ENCODE results near the gene UBN1.

DNA sequence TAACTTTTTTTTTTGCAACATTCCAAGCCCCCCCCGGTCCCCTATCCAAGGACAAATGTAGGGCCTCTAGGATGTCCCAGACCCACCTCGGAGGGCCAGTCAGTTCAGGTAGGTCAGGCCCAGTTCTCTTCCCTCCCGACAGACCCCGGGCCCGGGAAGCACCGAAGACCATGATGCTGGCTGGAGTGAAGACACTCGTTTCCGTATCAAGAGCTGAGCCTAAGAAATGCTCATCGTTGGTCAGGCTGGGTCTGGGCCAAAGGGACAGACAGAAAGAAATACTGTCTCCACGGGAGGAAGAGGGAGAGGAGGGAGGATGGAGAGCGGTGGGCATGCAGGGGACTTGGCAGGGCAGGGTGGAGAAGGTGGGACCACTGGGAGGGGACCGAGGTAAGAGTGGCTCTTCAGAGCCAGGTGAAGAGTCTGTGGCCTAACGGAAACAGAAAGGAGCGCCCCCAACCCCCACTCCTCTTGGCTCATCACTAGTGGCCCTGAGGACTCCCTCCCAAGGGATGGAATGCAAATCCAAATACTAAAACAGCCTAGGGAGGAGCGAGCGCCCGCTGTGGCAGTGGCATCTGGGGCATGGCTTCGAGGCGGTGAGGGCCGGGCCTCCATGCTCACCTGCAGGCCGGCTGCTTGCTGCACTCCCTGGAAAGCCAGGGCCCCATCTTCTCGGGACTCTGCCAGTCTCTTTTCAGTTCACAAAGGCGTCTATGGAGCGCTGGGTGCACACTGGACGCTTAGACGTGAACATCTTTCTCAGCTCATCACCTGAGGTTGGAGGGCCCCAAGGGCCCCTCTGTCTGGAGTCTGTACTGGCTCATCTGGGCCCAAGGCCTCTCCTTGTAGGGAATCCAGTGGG, 43.2 kb upstream of the UBN1 start:
- TF ChIP-seq, protein P1, sequence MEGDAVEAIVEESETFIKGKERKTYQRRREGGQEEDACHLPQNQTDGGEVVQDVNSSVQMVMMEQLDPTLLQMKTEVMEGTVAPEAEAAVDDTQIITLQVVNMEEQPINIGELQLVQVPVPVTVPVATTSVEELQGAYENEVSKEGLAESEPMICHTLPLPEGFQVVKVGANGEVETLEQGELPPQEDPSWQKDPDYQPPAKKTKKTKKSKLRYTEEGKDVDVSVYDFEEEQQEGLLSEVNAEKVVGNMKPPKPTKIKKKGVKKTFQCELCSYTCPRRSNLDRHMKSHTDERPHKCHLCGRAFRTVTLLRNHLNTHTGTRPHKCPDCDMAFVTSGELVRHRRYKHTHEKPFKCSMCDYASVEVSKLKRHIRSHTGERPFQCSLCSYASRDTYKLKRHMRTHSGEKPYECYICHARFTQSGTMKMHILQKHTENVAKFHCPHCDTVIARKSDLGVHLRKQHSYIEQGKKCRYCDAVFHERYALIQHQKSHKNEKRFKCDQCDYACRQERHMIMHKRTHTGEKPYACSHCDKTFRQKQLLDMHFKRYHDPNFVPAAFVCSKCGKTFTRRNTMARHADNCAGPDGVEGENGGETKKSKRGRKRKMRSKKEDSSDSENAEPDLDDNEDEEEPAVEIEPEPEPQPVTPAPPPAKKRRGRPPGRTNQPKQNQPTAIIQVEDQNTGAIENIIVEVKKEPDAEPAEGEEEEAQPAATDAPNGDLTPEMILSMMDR (IDR thresholded peaks at IDR 0.05): no peak
- no peak for TF ChIP-seq POLR2A (IDR thresholded peaks at IDR 0.05)

Measured in testis (tissue), 2 donors.